Measurements from ENCODE around the gene ASCC2.
A peak's percentile ranks its signal among the peaks of the same experiment; 100 is the strongest.

DNA sequence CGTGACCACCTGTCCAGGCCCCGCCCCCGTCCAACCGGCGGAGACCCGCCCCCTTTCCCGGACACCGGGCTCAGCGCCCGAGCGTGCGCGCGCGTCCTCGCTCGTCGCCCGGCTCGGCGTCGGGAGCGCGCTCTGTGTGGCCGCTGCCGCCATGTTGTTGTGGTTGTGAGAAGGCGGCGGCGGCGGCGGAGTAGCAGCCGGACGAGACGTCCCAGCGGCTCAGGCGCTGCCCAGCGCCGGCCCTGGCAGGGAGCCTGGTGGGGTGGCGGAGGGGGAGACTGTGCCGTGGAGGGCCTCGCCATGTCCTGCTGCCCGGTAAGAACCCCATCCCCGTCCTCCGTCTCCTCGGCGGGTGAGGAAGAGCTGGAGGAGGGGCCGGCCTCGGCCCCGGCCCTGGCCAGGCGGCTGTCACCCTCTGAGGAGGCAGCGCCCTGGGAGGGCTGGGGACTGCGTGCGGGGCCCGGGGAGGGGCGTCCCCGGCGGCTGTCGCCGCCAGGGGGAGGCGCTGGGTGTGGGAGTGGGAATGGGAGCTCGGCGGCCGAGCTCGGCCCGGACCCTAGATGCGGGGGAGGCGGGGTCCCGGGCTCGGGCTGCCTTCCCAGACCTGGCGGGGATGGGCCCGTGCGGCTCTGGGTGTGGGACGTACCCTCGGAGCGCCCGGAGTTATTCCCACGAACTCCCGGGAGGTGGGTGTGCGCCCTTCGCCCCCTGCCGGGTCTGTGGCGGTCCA is 45.1 kb upstream of the ASCC2 start, which contains the start of gene MTMR3:
- TF ChIP-seq, protein P1, sequence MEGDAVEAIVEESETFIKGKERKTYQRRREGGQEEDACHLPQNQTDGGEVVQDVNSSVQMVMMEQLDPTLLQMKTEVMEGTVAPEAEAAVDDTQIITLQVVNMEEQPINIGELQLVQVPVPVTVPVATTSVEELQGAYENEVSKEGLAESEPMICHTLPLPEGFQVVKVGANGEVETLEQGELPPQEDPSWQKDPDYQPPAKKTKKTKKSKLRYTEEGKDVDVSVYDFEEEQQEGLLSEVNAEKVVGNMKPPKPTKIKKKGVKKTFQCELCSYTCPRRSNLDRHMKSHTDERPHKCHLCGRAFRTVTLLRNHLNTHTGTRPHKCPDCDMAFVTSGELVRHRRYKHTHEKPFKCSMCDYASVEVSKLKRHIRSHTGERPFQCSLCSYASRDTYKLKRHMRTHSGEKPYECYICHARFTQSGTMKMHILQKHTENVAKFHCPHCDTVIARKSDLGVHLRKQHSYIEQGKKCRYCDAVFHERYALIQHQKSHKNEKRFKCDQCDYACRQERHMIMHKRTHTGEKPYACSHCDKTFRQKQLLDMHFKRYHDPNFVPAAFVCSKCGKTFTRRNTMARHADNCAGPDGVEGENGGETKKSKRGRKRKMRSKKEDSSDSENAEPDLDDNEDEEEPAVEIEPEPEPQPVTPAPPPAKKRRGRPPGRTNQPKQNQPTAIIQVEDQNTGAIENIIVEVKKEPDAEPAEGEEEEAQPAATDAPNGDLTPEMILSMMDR (conservative IDR thresholded peaks at IDR 0.05; ENCODE audit: low read depth, low read length): peak; percentile 41; the same call in 1 of the 2 replicates
- no peak for TF ChIP-seq EZH2 (IDR thresholded peaks at IDR 0.05; ENCODE audit: borderline replicate concordance, low read depth, low read length, poor library complexity, severe bottlenecking)
